ENCODE measurements around the gene SEMA6B.

The SEMA6B gene

GRCh38 chr19:4504891-4505569 lies 54.5 kb downstream of the SEMA6B start:
- no peak for DNase-seq

- DNase-seq = no peak
Observed at GRCh38 chr19:4504297-4504701, 55.2 kb downstream of the SEMA6B start.

- DNase-seq = no peak
Observed at GRCh38 chr19:4503825-4504170, 55.7 kb downstream of the SEMA6B start.

GRCh38 chr19:4503132-4503824 lies 56.2 kb downstream of the SEMA6B start:
- DNase-seq = no peak

DNA sequence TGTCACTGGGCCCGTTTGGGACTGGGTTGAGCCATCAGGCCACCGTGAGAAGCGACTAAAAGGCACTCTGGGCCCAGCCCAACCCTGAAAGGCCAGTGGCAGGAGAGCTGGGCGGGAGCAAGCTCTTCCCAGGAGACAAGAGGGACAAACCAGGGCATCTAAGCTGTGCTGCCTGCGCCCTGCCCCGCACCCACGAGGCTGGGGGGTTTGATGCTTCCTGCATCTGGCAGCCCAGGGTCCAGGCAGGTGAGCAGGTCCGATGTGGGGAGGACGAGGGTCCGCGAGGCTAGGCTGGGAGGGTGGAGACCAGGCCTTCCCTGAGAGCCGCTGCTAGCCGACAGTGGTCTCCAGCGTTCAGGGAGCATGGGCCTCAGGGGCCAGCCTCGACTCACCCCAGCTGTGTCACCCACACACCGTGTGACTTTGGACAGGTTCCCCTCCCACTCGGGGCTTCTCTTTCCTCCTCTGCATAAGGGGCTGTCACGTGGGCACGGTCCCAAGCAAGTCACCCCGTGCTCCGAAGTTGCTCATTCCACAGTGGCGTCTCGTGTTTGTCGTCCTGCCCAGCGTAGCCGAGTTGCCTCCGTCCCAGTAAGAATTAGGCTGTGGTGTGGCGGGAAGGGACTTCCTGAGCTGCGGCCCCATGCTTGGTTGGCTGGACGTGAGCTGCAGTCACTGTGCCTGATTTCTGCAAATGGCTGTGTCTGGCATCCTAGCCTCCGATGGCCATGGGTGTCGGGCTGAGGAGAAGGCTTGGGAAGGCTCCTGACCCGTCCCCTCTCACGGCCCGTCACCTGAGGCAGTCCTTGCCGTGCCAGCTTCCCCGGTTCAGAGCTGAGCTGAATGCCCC lies 57.0 kb downstream of the SEMA6B start:
- no peak for DNase-seq

- DNase-seq = no peak
Observed at GRCh38 chr19:4501691-4502090, 57.8 kb downstream of the SEMA6B start.

GRCh38 chr19:4500841-4501591 lies 58.5 kb downstream of the SEMA6B start:
- no peak for DNase-seq

- DNase-seq = no peak
Observed at GRCh38 chr19:4499855-4500254, 59.6 kb downstream of the SEMA6B start.

DNA sequence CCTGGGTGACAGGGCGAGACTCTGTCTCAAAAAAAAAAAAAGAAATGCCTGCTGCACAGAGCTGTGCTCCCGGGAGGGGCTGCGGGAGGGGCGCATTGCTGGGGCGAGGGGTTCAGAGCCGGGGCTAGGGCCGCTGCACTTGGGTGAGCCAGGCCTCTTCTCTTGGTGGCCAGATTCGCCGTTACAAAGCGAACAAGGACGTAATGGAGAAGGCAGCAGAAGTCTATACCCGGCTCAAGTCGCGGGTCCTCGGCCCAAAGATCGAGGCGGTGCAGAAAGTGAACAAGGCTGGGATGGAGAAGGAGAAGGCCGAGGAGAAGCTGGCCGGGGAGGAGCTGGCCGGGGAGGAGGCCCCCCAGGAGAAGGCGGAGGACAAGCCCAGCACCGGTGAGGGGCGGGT lies 60.2 kb downstream of the SEMA6B start:
- no peak for DNase-seq

- no peak for DNase-seq
Observed at GRCh38 chr19:4498694-4499093, 60.8 kb downstream of the SEMA6B start.

GRCh38 chr19:4497770-4498389 lies 61.6 kb downstream of the SEMA6B start:
- DNase-seq = no peak

- DNase-seq = no peak
Observed at GRCh38 chr19:4496304-4496703, 63.2 kb downstream of the SEMA6B start.

GRCh38 chr19:4495471-4495870 lies 64.0 kb downstream of the SEMA6B start:
- DNase-seq = no peak

- DNase-seq = no peak
Observed at GRCh38 chr19:4494691-4495064, 64.8 kb downstream of the SEMA6B start.

DNA sequence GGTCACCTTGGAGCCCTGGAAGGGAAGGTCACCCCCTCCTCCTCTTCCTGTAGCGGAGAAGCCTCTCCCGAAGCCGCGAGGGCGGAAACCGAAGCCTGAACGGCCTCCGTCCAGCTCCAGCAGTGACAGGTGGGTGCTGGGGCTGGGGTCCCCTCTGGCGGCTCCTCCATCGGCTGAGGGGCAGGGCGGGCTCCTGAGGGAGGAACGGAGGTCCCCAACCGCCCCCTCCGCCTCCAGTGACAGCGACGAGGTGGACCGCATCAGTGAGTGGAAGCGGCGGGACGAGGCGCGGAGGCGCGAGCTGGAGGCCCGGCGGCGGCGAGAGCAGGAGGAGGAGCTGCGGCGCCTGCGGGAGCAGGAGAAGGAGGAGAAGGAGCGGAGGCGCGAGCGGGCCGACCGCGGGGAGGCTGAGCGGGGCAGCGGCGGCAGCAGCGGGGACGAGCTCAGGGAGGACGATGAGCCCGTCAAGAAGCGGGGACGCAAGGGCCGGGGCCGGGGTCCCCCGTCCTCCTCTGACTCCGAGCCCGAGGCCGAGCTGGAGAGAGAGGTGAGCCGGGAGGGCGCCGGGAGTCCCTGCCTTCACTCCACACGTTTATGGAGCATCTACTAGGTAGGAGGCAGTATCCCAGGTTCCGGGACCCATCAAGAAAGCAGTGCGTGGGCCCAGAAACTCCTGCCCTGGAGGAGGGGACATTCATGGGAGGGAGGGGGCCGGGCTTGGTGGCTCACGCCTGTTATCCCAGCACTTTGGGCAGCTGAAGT lies 65.4 kb downstream of the SEMA6B start:
- DNase-seq = no peak

- DNase-seq = no peak
Observed at GRCh38 chr19:4493104-4493928, 66.2 kb downstream of the SEMA6B start.

Measured in activated CD4-positive, CD25-positive, alpha-beta regulatory T cell (primary cell).